IMR-90 (cell line): ENCODE measurements around the gene DEFB108B.
"Not testable (repeated sequence)": the region's sequence is repeated elsewhere in the genome, so short reads cannot be mapped to it uniquely, and the experiment has no call there.

ENCODE experiments used
- BHLHE40 ChIP-seq: fragments of 150-350 bp; IDR thresholded peaks from 2 replicates; pipeline ENCODE4 v1.6.1; 2016; ENCODE audit warnings: mild to moderate bottlenecking, low read depth, low read length
- CEBPB ChIP-seq: IDR thresholded peaks from 2 replicates; pipeline ENCODE4 v1.6.1; 2012; ENCODE audit warnings: low read depth, low read length, improper control_type of control experiment
- CTCF ChIP-seq: conservative IDR thresholded peaks from 2 replicates; pipeline ENCODE4 v1.5.1; 2012; ENCODE audit warnings: mild to moderate bottlenecking, low read depth, low read length, improper control_type of control experiment
- FOS ChIP-seq: fragments of 150-350 bp; IDR thresholded peaks from 2 replicates; pipeline ENCODE4 v1.6.1; 2016; ENCODE audit warnings: low read depth, low read length
- POLR2A ChIP-seq: IDR thresholded peaks from 2 replicates; pipeline ENCODE4 v1.6.1; 2012; ENCODE audit warnings: mild to moderate bottlenecking, low read depth, low read length
- RCOR1 ChIP-seq: IDR thresholded peaks from 2 replicates; pipeline ENCODE4 v1.6.1; 2012; ENCODE audit warnings: mild to moderate bottlenecking, low read length, improper control_type of control experiment; ENCODE audit not compliant: insufficient replicate concordance
- RFX5 ChIP-seq: IDR thresholded peaks from 2 replicates; pipeline ENCODE4 v1.8.0; 2012; ENCODE audit warnings: low read depth, mild to moderate bottlenecking, low read length, moderate library complexity
- USF2 ChIP-seq: fragments of 150-350 bp; IDR thresholded peaks from 2 replicates; pipeline ENCODE4 v1.6.1; 2017; ENCODE audit warnings: mild to moderate bottlenecking, antibody characterized with exemption, low read length, low read depth

- not testable (repeated sequence) for TF ChIP-seq CTCF, POLR2A, RCOR1, CEBPB, BHLHE40, USF2, FOS, RFX5
These were observed 20.5 kb upstream of the DEFB108B start for GRCh38 chr11:71812529-71812928.
